ENCODE data around the gene VPS8. TPM values are rescaled to one million over a fixed set of nuclear protein-coding genes. Genes with fewer than 3 reads are reported as not detected.

The VPS8 gene
- total and polyA plus RNA-seq, 11 donors = 15.7 to 122 (median 74.3) TPM

DNA sequence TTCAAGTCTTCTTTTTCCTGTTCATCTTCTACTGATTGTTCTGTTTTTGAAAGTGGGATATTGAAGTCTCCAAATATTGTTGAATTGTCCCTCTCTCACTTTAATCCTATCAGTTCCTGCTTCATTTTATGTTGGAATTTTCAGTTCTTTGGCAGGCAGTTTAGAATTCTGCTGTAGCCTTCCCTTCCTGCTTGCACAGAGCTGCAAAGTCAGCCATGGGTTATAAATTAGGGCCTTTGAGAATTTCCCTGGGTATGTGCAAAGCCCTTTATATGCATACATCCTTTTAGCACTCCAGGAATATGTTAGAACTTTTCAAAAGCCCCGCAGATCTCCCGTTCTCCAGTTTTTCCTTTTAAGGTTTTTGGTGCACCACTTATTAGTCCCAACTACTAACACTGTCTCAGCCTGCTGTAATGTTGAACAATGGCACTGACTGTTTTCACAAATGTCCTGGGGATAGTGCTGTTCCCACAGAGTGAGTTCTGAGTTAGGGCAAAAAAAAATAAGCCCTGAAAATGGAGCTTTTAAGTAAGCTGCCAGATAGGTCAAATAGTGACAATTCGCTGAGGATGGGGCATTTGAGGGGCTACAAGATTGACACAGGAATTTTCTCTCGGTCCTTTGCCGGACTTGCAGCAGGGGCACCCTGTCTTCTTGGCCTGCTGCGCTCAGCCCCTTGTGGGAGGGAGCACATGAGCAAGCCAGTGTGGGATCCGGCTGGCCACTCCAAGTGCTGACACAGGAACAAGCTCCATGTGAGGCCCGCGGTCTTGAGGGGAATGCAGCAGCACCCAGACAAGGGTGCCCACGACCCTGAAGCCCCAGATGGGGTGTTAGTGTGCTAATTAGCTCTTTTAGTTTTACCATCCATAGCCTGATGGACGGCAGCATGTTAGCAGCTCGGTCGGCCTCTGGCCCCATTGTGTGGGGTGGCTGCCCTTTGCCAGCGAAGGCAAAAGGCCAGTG lies 96.0 kb downstream of the VPS8 start:
- intact Hi-C loops (cut with DNase I) = no loop called here
- peaks cover 0 to 14% (median 3%) of the 10 kb centered on the region in 12 donors for H3K9me3 ChIP-seq
- H3K27me3 ChIP-seq = no peaks in the 10 kb centered on the region
- H3K36me3 ChIP-seq = peaks cover 0 to 58% (median 36%) of the 10 kb centered on the region in 9 donors
- TF ChIP-seq, protein P1, sequence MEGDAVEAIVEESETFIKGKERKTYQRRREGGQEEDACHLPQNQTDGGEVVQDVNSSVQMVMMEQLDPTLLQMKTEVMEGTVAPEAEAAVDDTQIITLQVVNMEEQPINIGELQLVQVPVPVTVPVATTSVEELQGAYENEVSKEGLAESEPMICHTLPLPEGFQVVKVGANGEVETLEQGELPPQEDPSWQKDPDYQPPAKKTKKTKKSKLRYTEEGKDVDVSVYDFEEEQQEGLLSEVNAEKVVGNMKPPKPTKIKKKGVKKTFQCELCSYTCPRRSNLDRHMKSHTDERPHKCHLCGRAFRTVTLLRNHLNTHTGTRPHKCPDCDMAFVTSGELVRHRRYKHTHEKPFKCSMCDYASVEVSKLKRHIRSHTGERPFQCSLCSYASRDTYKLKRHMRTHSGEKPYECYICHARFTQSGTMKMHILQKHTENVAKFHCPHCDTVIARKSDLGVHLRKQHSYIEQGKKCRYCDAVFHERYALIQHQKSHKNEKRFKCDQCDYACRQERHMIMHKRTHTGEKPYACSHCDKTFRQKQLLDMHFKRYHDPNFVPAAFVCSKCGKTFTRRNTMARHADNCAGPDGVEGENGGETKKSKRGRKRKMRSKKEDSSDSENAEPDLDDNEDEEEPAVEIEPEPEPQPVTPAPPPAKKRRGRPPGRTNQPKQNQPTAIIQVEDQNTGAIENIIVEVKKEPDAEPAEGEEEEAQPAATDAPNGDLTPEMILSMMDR (IDR thresholded peaks at IDR 0.05) = no peak
- no peak for TF ChIP-seq POLR2A (IDR thresholded peaks at IDR 0.05)
- ATAC-seq (peak in 2 of 4 donors; percentile 39 to 56), DNase-seq (peak in 3 of 5 donors; percentile 18 to 64 (median 38))
- no peak overlapping the region for H3K4me3 ChIP-seq
- peak overlapping the region in 4 of 12 donors; percentile 3 to 35 (median 20) for H3K27ac ChIP-seq
- peaks cover 0 to 9% (median 0%) of the 10 kb centered on the region in 12 donors for H3K4me1 ChIP-seq
- 64 to 85% (median 78%) methylated on average over 7 to 14 of the region's 14 CpGs for WGBS, 4 donors

DNA sequence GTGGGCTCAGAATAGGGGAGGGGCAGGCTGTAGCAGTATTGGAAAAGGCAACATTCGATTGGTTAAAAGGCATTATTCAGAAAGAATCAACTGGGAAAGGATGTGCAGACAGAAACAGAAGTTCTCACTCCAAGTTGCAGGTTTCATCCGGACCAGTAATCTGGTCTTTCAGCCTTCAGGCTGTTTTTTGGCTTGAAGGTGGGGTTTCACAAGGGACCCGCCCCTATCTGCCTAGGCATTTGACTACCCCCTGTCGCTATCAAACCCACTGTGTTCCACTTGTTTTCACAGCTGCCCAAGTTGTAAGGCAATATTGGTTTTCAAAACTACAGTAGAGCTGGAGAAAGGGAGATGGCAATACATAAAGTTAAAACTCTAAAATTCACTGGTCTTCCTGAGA lies 96.9 kb downstream of the VPS8 start:
- TF ChIP-seq, protein P1 (IDR thresholded peaks at IDR 0.05) = no peak
- TF ChIP-seq POLR2A (IDR thresholded peaks at IDR 0.05) = no peak
- 87 to 91% (median 89%) methylated on average over 4 of the region's 4 CpGs for WGBS, 4 donors
- Histone ChIP-seq H3K27ac (no peak overlapping the region), H3K9me3 (peaks cover 0 to 14% (median 3%) of the 10 kb centered on the region in 12 donors), H3K4me1 (peaks cover 0 to 9% (median 0%) of the 10 kb centered on the region in 12 donors), H3K4me3 (no peak overlapping the region), H3K36me3 (peaks cover 0 to 54% (median 31%) of the 10 kb centered on the region in 9 donors), H3K27me3 (no peaks in the 10 kb centered on the region)
- ATAC-seq = no peak
- DNase-seq = no peak
- intact Hi-C loops (cut with DNase I) = no loop called here

DNA sequence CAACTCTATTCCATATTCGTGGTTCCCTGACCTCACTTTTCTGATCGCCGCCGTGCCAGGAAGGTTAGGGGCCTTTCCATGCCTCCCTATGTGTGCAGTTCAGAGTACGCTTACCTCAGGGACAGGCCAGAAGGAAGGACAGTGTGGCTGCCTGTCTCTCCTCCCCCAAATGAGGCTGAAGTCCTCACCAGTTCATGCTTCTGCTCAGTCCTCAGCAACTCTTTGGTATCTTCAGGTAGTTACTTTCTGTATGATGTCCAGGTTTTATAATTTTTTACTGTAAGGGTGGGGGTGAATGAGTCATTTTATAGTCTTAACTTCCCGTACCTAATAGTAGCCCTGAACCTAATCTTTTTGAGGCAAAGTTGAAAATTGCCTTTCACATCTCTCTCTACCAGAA lies 98.7 kb downstream of the VPS8 start:
- Histone ChIP-seq H3K27ac (no peak overlapping the region), H3K27me3 (no peaks in the 10 kb centered on the region), H3K36me3 (peaks cover 0 to 59% (median 41%) of the 10 kb centered on the region in 9 donors), H3K9me3 (no peaks in the 10 kb centered on the region), H3K4me1 (peaks cover 0 to 9% (median 0%) of the 10 kb centered on the region in 12 donors), H3K4me3 (no peak overlapping the region)
- no peak for TF ChIP-seq POLR2A (IDR thresholded peaks at IDR 0.05)
- TF ChIP-seq, protein P1 (IDR thresholded peaks at IDR 0.05) = no peak
- no peak for ATAC-seq
- no peak for DNase-seq
- intact Hi-C loops (cut with DNase I) = no loop called here
- 91 to 96% (median 93%) methylated on average over 6 of the region's 6 CpGs for WGBS, 4 donors

DNA sequence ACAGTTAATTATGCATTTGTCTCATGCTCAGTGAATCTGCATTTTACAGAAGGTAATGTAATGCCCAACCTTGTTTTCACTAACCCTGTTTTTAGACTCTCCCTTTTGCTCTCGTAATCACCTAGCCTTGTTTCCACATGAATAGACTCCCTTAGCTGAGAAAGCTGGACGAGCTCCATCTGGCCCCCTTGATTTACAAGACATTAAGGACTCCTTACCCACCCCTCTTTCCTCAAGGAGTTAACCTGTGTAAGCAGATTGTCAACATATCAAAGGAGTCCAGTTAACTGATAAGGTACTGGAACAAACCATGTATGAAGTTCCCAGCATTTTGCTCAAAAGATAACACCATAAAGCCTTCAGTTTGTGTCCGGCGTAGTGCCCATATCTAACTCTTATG lies 99.6 kb downstream of the VPS8 start:
- DNase-seq = no peak
- no peak overlapping the region for H3K27ac ChIP-seq
- TF ChIP-seq, protein P1 (IDR thresholded peaks at IDR 0.05) = no peak
- TF ChIP-seq POLR2A (IDR thresholded peaks at IDR 0.05) = no peak
- intact Hi-C loops (cut with DNase I) = no loop called here
- H3K9me3 ChIP-seq = no peaks in the 10 kb centered on the region
- peaks cover 0 to 68% (median 50%) of the 10 kb centered on the region in 9 donors for H3K36me3 ChIP-seq
- ATAC-seq = no peak
- H3K4me3 ChIP-seq = no peak overlapping the region
- peaks cover 0 to 9% (median 0%) of the 10 kb centered on the region in 12 donors for H3K4me1 ChIP-seq
- no peaks in the 10 kb centered on the region for H3K27me3 ChIP-seq
- WGBS, 4 donors = 86 to 95% (median 89%) methylated on average over 4 of the region's 4 CpGs

Data from heart left ventricle (tissue), 16 donors.